HG03039 (cell line): ENCODE data around the gene ETF1.

Experiments used
- ATAC-seq: cut with Tn5 transposase; IDR thresholded peaks from one replicate; pipeline ENCODE4 v1.9.1; 2021; ENCODE audit warnings: mild to moderate bottlenecking, moderate library complexity; ENCODE audit not compliant: unreplicated experiment

The ETF1 gene

DNA sequence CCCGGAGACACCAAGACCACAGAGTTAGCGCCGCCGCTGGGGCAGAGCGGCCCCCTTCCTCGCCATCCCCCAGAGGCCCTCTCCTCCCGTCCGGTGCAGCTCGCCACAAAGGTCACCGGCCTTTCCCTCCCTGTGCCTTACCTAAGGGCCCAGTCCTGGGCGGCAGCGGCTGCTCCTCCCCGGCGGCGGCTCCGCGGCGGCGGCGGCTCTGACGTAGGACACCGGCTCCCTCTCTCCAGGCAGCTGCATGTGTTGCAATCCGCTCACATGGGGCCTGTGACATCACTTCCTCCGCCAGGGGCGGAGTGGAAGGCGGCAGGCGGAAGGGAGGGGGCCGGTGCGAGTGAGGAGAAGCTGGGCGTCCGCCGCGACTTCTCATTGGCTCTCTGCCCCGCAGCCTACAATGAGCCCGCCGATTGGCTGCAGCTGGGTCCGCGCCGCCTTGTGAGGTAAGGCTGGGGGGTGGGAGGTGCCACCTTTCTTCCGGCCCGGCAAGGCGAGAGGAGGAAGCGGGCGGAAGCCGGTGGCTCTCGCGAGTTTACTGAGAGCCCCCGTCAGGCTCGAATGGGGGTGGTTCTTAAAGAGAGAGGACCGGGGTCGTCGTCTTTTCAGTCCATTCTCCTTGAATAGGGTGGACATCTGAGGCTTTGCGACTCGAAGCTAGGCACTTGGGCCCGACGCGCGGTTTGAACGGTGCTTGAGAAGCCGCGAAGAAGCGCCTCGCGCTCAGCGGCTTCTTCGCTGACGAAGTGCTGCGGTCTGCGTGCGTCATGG lies at the start of gene ETF1:
TSS of gene ETF1 (minus strand) at position 281 of the 774 bp plus-strand sequence. CDS start 318 bp downstream, outside the sequence.
- ATAC-seq, result peak; percentile 91

GRCh38 chr5:138588013-138588788 lies 45.2 kb upstream of the ETF1 start:
- ATAC-seq, result no peak

DNA sequence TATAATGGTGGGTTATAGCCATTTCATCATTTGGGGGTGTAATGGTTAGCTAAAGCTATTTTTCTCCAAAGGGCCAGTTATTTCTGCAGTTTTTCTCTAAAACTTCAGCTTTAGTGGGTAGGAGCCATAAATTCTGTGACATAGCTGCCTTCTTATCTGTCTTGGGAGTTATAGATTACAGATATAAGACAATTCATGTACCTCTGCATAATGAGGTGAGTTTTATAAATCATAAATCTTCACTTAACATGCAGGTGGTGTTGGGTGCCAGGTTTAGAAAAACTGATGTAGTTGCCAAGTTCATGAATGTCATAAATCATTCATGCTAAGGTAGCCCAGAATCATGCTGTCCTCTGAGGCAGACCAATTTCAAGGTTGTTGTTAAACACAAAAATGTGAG lies 42.1 kb upstream of the ETF1 start:
- ATAC-seq, result no peak

DNA sequence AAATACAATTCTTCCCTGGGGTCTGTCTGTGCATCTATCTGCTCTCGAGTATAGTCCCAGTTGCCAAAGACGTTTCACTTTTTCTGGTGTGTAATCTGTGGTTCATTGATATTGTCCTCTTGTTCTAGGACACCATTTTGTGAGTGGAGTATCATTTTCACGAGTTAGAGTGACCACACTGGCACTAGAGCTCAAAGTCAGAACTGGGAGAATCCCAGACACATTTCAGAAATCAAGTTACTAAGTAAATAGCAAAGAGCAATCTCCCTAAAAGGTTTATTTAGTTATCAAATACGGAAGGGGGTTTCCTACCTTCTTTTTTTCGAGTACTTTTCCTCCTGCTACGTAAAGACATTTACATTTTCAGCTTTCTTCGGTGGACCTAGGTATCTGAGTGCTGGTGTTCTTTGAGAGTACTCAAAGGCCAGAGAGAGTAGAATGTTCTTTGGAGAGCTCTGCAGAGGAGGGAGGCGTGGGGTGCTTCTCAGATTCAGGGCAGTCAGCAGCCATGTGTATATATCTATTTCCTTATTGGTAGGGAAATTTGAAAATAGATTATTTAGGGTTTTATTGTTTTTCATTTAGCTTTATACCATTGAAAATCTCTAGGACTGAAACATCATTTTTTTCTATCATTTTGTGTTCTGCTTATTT lies 41.1 kb upstream of the ETF1 start:
- no peak for ATAC-seq

DNA sequence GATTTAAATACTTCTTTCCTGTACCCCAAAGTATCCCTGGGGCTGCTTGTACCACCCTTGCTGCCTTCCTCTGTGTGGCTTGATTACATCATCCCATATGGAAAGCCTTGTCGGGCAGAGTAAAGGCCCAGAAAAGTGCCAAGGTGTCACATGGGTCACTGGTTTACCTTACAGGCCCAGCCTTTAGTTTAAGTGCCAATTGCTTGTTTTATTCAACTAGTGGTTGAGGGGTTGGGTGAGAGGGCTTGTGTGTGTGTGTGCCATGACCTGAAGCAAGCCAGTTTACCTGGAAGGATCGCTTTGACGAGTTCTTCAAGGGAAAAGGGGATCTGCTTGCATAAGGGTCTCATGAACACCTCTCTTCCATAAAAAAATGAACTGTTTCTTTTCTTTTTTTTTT lies 39.9 kb upstream of the ETF1 start:
- ATAC-seq, result no peak

- ATAC-seq, result no peak
Observed at GRCh38 chr5:138580777-138581176, 37.7 kb upstream of the ETF1 start.

DNA sequence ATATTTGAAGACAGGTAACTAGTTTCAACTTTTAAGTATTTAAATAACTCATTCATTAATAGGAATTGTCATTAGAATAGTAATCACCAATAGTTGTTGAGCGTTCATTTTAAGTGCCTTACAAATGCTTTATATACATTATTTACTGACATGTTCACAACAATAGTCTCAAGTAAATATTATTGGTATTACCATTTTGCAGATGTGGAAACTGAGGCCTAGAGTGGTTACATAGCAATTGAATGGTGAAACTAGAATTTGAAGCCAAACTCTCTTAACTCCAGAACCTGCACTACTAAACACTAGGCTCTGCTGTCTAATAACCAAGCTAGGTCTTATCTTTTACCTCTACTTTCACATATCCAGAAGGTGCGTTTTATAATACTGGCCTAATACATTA lies 37.0 kb upstream of the ETF1 start:
- ATAC-seq, result no peak

GRCh38 chr5:138579517-138579863 lies 36.5 kb upstream of the ETF1 start:
- no peak for ATAC-seq

GRCh38 chr5:138577452-138577851 lies 34.4 kb upstream of the ETF1 start:
- no peak for ATAC-seq

- peak; percentile 74 for ATAC-seq
Observed at GRCh38 chr5:138575194-138576015, 32.4 kb upstream of the ETF1 start, which contains the start of gene HSPA9. HSPA9 (minus strand) TSS chr5:138575401; CDS start chr5:138575318, 83 bp downstream.

GRCh38 chr5:138574744-138575193 lies 31.7 kb upstream of the ETF1 start:
- no peak for ATAC-seq

DNA sequence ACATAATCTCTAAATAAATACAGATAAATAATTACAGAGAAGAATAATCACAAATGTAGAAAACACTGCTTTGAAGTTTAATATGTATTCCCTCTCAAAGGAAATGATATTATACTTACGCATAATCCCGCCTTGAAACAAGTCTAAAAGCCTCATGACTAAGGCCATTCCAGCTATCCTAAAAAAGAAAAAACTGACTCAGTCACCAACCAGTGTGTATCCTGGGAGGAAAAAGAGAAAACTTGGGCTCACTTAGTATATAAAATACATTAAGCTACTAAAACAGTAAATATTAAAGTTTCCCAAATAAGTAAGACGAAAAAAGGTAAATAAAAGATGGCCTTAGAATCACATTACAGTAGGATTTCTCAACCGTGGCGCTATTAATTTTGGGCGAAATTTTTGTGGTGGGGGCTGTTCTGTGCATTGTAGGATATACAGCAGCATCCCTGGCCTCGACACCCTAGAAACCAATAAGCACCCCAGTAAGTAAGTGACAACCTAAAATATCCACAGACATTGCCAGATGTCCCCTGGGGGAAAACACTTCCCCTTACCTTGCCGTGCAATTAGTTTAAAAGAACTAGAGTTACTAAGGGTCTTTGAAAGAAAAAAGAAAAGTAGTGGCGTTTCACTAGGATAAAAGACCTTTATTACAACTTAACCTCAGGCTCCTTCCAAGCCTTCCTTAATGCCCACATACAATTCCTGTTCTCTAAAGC lies 31.1 kb upstream of the ETF1 start:
- ATAC-seq, result no peak

GRCh38 chr5:138573223-138573622 lies 30.2 kb upstream of the ETF1 start:
- no peak for ATAC-seq

GRCh38 chr5:138570871-138571270 lies 27.8 kb upstream of the ETF1 start:
- ATAC-seq, result no peak

- no peak for ATAC-seq
Observed at GRCh38 chr5:138569782-138570181, 26.7 kb upstream of the ETF1 start.

GRCh38 chr5:138568061-138568824 lies 25.2 kb upstream of the ETF1 start:
- ATAC-seq, result no peak

DNA sequence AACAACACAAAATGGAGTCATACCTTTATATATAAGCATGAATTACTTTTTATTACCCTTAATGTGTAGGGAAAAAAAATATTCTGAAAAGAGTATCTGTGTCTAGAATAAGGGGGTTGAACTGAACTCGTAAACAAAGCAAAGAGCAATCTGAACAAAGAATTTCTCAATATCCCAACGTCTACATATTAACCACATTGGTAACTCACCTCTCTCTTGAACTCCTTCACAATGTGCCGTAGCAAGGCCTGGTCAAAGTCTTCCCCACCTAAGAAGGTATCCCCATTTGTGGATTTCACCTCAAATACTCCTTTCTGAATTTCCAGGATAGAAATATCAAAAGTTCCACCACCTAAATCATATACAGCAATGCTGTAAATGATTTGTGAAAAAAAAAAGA lies 23.8 kb upstream of the ETF1 start:
- ATAC-seq, result no peak

DNA sequence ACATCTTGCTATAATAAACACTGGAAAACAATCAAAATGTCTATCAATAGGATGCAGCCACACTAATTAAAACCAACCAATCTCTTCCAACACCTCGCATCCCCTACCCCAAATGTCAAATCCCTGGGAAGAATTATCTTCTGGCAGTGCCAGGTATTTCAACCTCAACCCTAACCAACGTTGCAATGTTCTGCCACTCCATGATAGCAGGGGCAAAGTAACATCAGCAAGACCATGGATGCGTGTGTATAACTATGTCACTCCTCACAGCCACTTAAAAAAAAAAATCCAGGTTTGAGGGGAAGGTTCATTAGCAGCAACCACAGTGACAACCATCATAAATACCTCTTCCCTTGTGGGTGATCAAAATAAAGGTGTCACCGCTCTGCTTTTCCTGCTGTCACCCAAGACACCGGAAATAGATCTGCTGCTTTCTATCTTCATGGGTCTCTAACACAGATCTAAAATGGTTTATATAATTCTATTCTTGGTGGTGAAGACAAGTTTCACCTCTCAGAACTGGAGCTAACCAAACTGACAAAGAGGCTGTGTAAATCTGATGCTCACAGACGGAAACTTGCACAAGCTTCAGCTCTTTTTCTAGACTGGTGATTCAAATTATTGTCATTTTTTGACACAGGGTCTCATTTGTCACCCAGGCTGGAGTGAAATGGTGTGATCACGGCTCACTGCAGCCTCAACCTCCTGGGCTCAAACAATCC lies 22.2 kb upstream of the ETF1 start:
- ATAC-seq, result no peak

- ATAC-seq, result no peak
Observed at GRCh38 chr5:138564242-138564641, 21.2 kb upstream of the ETF1 start.
